GM12875 (cell line): ENCODE results near the gene POLR3H.
"Not testable (repeated sequence)": the region's sequence is repeated elsewhere in the genome, so short reads cannot be mapped to it uniquely, and the experiment has no call there.

ENCODE experiments used
- H3K4me3 ChIP-seq: one replicate; pipeline ENCODE4 v1.5.1; 2011; ENCODE audit warnings: low read depth, low read length, control low read depth
- CTCF ChIP-seq: IDR thresholded peaks from 2 replicates; pipeline ENCODE4 v1.5.1; 2011; ENCODE audit warnings: low read depth, mild to moderate bottlenecking, control low read depth, inconsistent platforms, low read length, moderate library complexity, borderline replicate concordance; ENCODE audit not compliant: insufficient read depth

The POLR3H gene

GRCh38 chr22:41573677-41574076, 29.4 kb upstream of the POLR3H start:
- no peak overlapping the region for H3K4me3 ChIP-seq
- no peak for TF ChIP-seq CTCF

- H3K4me3 ChIP-seq, result not testable (repeated sequence)
These were observed 28.0 kb upstream of the POLR3H start for GRCh38 chr22:41572305-41572704.

GRCh38 chr22:41571786-41572185, 27.5 kb upstream of the POLR3H start:
- TF ChIP-seq CTCF, result no peak
- no peak overlapping the region for H3K4me3 ChIP-seq

- no peak for TF ChIP-seq CTCF
- no peak overlapping the region for H3K4me3 ChIP-seq
These were observed 26.0 kb upstream of the POLR3H start for GRCh38 chr22:41570221-41570620.

GRCh38 chr22:41568811-41569210, 24.5 kb upstream of the POLR3H start:
- H3K4me3 ChIP-seq, result no peak overlapping the region
- TF ChIP-seq CTCF, result no peak

GRCh38 chr22:41567512-41567768, 23.2 kb upstream of the POLR3H start:
- no peak overlapping the region for H3K4me3 ChIP-seq
- no peak for TF ChIP-seq CTCF

- no peak overlapping the region for H3K4me3 ChIP-seq
- no peak for TF ChIP-seq CTCF
These were observed 21.3 kb upstream of the POLR3H start for GRCh38 chr22:41565403-41566054.

- TF ChIP-seq CTCF, result no peak
- H3K4me3 ChIP-seq, result no peak overlapping the region
These were observed 20.3 kb upstream of the POLR3H start for GRCh38 chr22:41564563-41564962.
